ENCODE measurements around the gene RIMBP3C.

GRCh38 chr22:21563912-21564311 lies 12.7 kb upstream of the RIMBP3C start:
- TF ChIP-seq, protein P1, sequence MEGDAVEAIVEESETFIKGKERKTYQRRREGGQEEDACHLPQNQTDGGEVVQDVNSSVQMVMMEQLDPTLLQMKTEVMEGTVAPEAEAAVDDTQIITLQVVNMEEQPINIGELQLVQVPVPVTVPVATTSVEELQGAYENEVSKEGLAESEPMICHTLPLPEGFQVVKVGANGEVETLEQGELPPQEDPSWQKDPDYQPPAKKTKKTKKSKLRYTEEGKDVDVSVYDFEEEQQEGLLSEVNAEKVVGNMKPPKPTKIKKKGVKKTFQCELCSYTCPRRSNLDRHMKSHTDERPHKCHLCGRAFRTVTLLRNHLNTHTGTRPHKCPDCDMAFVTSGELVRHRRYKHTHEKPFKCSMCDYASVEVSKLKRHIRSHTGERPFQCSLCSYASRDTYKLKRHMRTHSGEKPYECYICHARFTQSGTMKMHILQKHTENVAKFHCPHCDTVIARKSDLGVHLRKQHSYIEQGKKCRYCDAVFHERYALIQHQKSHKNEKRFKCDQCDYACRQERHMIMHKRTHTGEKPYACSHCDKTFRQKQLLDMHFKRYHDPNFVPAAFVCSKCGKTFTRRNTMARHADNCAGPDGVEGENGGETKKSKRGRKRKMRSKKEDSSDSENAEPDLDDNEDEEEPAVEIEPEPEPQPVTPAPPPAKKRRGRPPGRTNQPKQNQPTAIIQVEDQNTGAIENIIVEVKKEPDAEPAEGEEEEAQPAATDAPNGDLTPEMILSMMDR (IDR thresholded peaks at IDR 0.05) = no peak
- no peak for TF ChIP-seq POLR2A (IDR thresholded peaks at IDR 0.05)
- no peak for TF ChIP-seq POLR2AphosphoS5 (IDR thresholded peaks at IDR 0.05)

Measured in breast epithelium (tissue), 3 donors.